Activated CD8-positive, alpha-beta memory T cell treated with anti-CD3 and anti-CD28 coated beads for 4 hours (primary cell): ENCODE measurements around the gene RAPGEF6.

Source experiments
- DNase-seq, 2 donors: peaks; one replicate each; pipeline ENCODE4 v3.0.0-alpha.2; 2020; ENCODE audit warnings: low read depth in 2 of 2

Gene RAPGEF6

DNA sequence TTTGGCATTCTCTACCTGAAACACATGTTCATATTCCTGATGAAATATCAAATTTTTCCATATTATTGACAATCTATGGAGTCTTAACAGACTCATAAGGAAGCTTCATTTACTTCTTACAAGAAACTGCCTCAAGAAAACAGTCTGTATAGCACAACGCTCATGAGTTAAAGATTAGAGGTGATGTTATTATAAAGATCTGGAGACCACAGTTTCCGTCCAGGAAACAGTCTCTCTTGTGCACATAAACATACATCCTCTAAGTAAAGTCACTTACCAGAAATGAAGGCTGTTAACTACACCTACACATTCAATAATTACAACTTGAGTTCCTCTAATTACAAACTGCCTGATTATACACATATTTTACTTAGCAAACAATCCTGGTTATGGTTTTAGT, 86.9 kb downstream of the RAPGEF6 start:
- no peak for DNase-seq

DNA sequence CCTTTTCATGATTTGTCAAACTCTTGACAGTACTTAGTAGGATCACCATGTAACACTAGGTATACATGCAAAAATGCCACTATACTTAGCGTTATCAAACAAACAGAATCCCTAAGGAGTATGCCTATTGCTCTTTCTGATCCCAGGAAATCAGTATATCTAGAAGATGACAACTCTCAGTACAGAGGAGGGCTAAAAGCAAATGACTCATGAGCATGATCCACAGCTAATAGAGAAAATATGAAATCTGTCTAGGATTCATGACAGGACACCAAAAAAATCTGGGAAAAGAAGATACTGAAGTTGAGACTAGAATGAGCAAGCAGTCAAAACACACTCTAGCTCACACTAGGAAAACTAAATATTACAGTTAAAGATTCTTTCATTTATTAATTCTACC, 89.2 kb downstream of the RAPGEF6 start:
- DNase-seq = no peak

DNA sequence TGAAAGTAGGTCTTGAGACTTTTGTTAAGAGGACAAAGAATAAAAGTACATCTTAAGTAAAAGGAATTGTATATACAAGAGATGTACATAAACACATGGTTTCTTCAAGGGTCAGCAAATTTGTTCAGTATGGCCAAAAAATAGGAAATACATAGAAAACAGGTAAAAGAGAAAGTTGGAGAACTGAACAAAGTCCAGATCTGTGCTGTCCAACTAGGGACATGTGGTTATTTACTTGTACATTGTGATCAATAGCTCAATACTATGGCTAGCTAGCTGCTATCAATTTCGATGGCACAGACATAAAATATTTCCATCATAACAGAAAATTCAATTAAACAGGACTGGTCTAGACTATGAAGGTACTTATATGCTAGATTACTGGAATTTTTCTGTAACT, 92.3 kb downstream of the RAPGEF6 start:
- no peak for DNase-seq

DNA sequence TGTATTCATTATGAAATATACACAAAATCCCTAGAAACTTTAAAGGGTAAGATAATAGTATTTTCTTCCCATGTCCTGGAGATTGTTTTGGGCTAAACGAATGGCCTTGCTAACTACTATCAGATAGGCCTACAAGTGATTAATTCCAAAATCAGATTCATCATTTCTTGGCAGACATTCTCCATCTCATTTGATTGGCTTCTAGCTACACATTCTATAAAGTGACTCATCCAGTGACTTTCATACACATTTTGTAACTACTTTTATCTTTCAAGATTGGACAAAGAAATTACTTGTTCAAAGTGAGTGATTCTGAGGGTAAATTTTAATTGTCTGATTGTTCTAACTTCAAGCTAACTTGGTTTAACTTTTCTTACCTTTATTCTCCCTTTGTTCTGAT, 93.3 kb downstream of the RAPGEF6 start:
- DNase-seq = no peak

DNA sequence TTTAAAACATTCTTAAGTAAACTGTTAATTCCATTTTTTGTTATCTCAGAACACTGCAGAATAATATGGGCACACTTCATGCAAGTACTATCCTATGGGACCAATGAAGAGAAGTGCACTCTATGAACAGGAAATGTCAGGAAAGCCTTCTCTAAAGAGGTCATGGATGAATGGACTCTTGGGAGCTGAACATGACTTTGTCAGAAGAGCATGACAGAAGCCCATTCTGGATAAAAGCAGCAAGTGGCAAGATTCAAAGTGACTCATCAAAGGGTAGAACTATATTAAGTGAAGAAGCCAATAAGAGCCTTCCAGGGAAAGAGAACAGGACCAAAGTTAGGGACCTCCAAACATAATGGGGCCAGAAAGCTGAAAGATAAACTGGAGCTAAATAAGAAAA, 94.0 kb downstream of the RAPGEF6 start:
- no peak for DNase-seq

DNA sequence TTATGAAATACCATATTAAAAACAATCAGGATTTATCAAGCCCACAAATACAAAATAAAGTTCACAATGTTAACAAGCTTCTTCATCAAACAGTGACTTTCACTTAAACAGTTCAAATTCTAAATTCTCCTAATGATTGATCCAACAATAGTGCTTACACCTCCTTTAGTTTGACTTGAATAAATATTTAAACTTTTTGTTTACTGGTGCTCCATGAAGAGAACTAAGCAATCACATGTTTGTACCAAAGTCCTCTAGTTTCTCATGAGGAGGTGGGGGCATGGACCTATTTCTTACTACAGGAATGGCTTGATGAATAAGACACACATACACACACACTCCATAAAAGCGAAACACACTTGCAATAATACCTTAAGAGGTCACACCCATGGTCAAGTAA, 95.8 kb downstream of the RAPGEF6 start:
- no peak for DNase-seq

DNA sequence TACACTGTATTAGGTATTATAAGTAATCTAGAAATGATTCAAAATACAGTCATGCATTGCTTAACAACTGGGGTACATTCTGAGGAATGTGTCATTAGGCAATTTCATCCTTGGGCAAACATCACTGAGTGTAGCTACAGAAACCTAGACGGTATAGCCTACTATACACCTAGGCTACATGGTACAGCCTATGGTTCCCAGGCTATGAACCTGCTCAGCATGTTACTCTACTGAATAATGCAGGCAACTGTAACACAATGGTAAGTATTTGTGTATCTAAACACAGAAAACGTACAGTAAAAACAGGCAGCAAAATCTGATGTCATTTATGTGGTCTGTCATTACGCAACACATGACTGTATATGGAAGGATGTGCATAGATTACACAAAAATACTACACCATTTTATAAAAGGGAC, 96.8 kb downstream of the RAPGEF6 start:
- DNase-seq = no peak

DNA sequence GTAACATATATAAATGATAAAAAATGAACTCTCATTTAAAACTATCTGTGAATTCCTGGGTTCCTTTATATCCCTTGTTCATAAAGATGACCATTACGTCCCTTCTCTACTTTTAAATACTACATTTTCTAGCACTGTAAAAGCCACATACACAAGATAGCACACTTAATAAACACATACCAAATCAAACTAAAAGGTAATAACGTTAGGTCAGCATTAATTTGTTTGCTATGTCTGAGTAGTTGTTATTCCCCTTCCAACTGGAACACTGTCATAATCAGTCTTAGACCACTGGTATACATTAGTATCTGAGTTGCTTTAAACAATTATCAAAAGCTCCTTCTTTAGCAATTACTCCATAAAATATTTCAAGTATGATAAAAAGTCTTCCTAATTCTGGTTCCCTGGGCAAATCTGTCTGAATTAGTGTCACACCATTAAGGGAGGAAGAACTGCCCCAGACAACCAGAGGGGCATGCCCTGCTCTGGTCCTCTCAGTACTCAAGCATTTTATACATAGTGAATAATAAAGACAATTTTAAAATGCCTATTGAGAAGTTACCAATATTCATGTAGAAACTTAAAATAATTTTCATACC, 98.1 kb downstream of the RAPGEF6 start:
- DNase-seq = no peak

DNA sequence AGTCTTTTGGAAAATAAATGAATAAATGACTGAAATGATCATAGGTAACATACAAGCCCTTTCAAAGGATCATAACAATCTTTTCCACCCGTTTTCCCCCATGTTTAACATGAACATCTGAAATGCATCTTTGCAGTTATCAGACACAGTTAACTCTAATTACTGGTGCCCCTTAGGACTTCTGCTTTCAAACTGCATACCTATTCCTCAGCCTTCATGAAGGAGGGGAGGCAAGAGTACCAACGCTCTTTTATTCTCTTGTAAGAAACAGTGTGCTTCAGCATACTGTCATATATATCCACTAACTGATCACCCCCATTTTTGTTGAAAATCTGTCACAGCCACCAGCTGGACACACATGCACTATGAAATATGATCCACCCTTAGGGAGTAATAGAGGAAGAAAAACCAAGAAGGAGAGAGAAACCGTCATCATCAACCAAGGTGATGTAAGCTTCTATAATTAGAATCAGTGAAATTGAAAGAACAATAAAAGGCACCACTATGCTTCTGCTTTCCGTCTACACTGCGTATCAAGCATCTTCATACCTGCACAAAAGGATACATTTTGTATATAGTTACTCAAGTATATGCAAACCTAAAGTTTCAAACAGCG, 98.7 kb downstream of the RAPGEF6 start:
- DNase-seq = no peak

DNA sequence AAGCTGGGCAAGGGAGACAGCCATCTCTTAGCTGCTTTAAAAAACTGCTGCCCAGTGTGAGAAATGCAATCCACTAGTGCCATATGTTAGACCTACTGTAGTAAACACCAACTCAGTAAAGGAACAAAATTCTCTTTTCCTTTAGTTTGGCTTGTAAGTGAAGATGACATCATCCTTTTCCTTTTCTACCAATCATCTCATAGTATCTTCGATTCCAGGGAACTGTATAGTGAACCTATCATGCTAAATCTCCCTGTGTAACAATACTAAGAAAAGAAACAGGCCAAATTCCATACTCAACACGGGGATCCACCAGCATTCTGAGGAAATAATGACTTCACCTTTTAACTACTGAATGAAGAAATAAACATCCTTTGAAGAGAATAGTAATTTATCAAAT, 100.1 kb downstream of the RAPGEF6 start:
- DNase-seq = no peak

DNA sequence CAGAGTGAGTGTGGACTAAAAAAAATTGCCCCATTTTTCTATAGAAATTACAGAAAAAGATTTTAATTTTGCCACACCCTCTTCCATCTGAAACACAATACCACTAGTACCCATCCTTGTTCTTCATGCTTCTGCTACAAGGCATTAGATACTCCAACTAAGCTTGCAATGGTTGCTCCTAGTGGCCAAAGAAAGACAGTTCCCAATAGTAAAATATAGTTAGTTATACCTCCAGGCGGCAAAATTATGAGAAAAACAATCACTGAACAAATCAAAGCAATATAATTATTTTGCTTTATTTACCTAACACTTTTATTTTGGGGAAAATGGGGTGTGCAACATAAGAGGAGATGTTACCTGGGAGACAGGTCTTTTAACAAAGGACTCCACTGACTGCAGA, 101.2 kb downstream of the RAPGEF6 start:
- DNase-seq = no peak

DNA sequence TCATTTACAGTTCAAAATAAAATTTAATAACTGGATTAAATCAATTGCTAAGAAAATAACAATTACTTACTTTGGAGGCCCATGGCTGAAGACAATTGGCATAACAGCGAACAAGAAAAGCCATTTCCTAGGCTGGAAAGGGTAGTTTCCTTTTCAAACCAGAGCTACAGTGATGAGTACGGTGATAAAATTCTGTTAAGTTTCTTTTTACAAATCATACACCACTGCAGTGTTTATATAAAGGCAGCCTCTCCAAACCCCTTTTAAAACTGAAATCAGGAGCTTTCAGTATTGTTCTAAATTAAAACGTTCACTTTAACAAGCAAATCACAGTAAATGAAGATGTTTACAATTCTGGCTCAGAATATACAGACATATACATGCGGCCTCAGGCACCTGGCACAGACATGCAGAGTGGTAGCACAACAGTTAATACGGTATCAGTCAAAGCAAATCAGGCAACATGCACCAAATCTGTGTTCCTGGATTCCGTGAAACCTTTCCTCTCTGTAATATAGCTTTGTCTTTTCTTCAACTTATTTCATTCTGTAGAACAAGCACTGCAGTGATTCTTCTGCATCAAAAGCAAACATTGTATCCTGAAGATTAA, 102.9 kb downstream of the RAPGEF6 start:
- DNase-seq = no peak

DNA sequence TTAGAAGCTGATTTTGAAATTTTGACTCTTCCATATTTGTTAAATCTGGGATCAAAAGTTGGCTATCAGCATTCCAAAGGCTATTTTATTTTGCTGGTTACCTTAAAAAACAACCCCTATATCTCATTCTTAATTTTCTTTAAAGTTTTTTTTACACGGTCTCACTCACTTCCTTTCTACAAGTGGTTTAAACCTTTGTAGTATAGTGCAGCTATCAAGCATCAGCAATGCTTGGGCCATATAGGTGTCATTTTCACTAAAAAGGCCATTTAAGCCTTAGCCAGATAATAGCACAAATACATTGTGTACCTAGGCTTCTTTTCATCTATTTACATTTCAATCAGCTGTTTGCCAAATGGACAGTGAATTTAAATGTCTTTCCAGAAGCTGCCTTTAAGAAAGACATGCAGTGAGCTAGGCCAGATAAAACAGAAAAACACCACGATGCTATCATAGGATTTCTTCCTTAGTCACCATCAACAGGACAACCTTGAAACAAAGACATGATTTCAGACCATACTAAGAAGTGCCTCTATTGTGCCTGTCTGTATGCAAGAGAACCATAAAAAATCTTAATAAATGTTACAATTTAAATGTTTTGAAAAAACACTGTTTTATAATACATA, 104.2 kb downstream of the RAPGEF6 start:
- no peak for DNase-seq

DNA sequence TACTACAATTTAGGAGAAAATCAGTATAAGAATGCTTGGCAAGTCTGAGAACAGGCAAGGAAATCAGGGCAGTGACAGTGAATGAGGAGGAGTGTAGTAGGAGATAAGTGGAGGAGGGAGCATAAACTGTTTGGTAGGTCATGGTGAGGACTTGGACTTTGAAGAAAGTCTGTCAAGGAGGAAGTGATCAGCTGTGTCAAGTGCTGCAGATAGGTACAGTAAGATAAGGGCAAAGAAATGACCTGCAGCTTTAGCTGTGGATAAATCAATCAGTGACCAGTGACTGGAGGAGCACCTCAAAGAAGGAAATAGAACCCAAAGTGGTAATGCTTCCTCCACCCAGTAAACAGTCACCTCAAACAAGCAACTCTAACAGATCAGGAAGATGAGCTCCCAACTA, 106.3 kb downstream of the RAPGEF6 start:
- no peak for DNase-seq

DNA sequence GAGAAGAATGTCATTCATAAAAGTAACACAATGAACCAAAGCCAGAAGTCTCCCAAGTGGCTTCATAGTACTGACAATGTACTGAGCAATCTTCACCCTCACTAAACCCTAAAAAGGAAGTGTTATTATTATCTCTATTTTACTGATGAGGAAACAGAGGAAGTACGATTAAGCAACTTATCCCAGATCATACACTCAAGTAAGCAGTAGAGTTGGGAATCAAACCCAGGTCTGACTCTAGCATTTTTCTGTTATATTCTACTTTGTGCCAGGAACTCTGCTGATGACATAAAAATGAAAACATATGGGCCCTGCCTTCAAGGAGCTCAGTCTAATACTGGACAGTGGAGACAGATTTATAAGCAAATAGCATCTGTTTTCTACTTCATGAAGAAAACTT, 109.2 kb downstream of the RAPGEF6 start:
- DNase-seq = no peak

DNA sequence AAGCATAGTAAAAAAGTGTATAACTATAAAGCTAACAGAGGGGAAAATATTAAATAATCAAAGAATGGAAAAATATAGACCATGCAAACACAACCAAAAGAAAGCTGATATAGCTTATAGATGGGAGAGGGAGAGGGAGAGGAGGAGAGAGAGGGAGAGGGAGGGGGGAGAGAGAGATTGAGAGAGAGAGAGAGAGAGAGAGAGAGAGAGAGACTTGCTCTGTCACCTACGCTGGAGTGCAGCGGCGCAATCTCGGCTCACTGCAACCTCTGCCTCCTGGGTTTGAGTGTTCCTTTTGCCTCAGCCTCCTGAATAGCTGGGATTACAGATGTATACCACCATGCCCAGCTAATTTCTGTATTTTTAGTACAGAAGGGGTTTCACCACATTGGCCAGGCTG, 110.6 kb downstream of the RAPGEF6 start:
- no peak for DNase-seq

DNA sequence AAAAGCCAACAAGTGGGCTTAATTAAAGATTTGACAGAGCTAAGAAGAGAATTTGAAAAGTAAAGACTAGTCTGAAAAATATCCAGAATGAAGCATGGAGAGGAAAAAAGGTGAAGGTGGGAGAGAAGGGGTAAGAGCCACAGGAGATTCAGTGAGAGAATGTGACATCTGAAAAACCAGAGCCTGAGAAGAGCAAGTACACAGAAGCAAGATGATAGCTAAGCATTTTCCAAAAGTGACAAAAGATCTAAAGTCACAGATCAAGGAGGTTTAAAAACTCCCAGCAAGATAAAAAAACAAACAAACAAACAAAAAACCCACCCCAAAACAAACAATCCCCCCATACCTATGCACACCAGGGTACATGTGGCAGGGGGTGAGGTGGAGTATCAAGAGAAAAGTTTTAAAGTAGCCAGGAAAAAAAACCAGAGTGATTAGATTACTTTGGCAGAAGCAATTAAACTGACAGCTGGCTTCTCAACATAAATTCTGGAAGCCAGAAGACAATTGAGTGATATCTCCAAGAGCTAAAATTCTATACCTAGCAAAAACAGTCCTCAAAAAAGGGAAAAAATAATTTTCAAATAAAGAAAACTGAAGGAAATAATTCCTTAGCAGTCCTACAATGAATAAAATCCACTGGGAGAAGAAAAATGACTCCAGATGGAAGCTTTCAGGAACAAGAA, 111.4 kb downstream of the RAPGEF6 start:
- DNase-seq = no peak

DNA sequence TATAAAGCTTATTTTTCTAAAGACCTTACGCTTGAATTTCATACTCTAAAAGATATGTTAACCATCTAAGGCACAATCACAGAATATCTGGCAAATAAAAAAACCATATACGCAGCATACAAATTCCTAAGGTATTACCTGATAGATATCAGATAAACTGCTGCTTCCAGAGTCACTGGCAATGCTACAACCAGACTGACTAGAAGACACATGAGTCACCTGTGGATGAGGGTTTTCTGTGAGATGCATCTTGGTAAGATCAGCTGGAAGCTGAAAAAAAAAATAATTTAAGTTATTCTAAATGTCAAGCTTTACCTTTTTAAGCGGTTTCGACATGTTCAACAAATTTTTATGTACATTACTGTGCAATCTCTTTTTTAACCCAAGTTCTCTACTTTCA, 113.8 kb downstream of the RAPGEF6 start:
- no peak for DNase-seq

DNA sequence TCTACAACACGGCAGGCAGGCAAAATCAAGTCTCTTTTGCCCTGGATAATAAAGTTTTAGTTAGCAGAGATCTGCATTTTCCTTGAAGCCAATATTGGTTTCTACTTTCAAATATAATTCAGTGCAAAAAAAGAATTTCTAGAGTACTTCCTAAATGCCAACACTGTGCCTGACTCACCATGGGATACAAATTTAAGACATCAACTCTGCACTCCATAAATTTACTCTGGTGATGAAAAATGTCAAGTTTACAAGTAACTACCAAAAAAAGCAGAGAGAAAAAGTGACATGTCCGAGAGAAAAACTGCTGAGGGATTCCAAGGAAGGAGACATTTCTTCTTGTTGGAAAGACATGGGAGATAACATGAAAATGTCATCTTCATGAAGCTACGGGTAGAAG, 119.7 kb downstream of the RAPGEF6 start:
- DNase-seq = no peak

DNA sequence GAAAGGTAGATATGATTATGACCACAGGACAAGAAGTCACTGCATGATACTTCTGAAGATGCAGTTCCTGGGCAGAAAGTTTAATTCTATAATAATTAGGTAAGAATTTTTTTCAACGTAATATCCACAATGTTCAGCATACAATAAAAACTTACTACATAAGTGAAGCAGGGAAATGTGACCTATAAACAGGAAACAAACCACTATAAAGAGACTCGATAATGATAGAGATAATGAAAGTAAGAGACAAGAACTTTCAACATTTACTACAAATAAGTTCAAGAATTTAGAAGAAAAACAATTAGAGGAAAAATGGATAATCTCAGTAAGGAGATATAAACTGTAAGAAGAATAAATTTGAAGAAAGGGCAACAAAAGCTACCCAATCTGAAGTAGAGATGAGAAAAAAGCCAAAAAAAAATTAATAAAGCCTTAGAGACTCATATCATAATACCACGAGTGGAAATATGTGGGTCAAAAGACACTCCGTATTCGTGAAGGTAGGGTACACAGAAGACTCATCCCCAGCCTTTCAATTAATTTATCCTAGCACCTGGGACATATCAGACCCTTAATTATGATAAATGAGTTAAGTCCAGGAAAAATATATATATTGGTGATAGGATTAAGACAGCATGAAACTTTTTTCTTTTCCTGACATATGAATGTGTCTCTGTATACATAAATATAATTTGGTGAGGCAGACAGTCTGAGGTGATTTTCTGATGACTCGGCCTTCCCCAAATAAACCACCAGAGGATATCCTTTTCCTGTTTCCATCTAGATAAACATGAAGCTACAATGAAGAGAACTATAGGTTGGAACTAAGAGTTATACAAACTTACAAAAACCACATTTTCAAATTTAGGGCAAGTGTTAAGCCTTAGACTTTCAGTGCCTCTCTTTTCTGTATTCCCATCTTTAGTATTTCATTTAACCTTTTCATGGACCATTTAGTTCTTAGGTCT, 120.4 kb downstream of the RAPGEF6 start:
- DNase-seq = no peak

DNA sequence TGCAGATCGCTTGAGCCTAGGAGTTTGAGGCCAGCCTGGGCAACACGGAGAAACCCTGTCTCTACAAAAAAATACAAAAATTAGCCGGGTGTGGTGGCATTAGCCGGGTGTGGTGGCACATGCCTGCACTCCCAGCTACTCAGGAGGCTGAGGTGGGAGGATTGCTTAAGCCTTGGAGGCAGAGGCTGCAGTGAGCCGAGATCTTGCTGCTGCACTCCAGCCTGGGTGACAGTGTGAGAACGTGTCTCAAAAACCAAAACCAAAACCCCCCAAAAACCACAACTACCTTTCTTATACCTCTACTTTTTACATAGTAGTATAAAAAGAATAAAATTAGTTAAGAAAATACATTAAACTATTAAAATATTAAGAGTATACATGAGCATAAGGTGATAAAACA, 121.2 kb downstream of the RAPGEF6 start:
- DNase-seq = no peak
